ENCODE results near the gene P4HTM. TPM values are rescaled to one million over a fixed set of nuclear protein-coding genes. Genes with fewer than 3 reads are reported as not detected.
A peak's percentile ranks its signal among the peaks of the same experiment; 100 is the strongest.

Gene P4HTM
- polyA plus RNA-seq, 3 donors, result 14.9 to 40.0 (median 18.1) TPM

DNA sequence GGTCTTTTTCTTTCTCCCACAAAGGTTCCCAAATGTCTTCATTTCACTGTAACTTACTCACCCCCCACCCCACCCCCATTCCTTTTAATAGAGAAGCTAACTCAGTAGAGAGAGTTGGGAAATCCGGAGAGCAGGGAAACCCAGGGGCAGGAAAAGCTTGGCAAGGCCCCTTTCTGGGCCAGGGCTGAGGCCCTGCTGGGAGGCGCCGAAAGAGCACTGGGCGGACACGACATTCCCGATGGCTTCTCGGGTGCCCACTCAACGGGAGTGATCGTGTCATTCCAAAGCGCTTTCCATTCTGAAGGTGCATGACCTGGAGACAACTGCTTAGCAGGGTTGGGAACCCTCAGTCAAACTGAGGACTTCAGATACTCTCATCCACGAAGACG, 29.9 kb downstream of the P4HTM start:
- Mint-ChIP-seq H3K36me3 (peaks cover 32 to 35% of the 10 kb centered on the region in 2 donors), H3K9me3 (no peaks in the 10 kb centered on the region), H3K27ac (peak overlapping the region; percentile 96 to 99 (median 98)), H3K27me3 (ENCODE audit: low read depth in 3 of 3) (peaks cover 0 to 2% (median 0%) of the 10 kb centered on the region in 3 donors), H3K4me3 (peak overlapping the region; percentile 90 to 92), H3K4me1 (peaks cover 32% of the 10 kb centered on the region)
- 19% methylated on average over 10 of the region's 12 CpGs for WGBS (ENCODE audit: insufficient coverage)
- H3K9ac ChIP-seq (ENCODE audit: insufficient read depth, low read length, poor library complexity, severe bottlenecking), result peak overlapping the region; percentile 98
- DNase-seq, result peak in 2 of 3 donors; percentile 29 to 70
- TF ChIP-seq, protein P1, sequence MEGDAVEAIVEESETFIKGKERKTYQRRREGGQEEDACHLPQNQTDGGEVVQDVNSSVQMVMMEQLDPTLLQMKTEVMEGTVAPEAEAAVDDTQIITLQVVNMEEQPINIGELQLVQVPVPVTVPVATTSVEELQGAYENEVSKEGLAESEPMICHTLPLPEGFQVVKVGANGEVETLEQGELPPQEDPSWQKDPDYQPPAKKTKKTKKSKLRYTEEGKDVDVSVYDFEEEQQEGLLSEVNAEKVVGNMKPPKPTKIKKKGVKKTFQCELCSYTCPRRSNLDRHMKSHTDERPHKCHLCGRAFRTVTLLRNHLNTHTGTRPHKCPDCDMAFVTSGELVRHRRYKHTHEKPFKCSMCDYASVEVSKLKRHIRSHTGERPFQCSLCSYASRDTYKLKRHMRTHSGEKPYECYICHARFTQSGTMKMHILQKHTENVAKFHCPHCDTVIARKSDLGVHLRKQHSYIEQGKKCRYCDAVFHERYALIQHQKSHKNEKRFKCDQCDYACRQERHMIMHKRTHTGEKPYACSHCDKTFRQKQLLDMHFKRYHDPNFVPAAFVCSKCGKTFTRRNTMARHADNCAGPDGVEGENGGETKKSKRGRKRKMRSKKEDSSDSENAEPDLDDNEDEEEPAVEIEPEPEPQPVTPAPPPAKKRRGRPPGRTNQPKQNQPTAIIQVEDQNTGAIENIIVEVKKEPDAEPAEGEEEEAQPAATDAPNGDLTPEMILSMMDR (IDR thresholded peaks at IDR 0.05), result no peak
- H3K27ac ChIP-seq (ENCODE audit: low read depth in 1 of 2, low read length in 2 of 2), result peak overlapping the region; percentile 98
- H4K20me1 ChIP-seq (ENCODE audit: insufficient read depth, low read length), result peaks cover 9% of the 10 kb centered on the region
- no peak overlapping the region for H2AFZ ChIP-seq (ENCODE audit: insufficient read depth, low read depth, low read length, poor library complexity, severe bottlenecking)
- peaks cover 41 to 50% of the 10 kb centered on the region in 2 donors for H3K4me1 ChIP-seq (ENCODE audit: control insufficient read depth in 1 of 2, insufficient read depth in 2 of 2, low read length in 2 of 2)
- peaks cover 62% of the 10 kb centered on the region for H3K79me2 ChIP-seq (ENCODE audit: insufficient read depth, low read length)
- H3K4me2 ChIP-seq (replicated peaks; ENCODE audit: extremely low read depth, low read length, poor library complexity, severe bottlenecking), result peak overlapping the region; percentile 94
- intact Hi-C loops (cut with micrococcal nuclease), result loop anchor here (1.0 to 5.0 kb wide), 3 partner anchors 12 to 72 kb away; partner anchors contain the start of gene QRICH1 (in 2 of the 2)
- H3K27me3 ChIP-seq (ENCODE audit: control insufficient read depth in 2 of 2, insufficient read depth in 2 of 2, low read length in 2 of 2), result no peaks in the 10 kb centered on the region
- H3K4me3 ChIP-seq (replicated peaks in 1 of 3; ENCODE audit: low read depth in 2 of 3, low read length in 3 of 3), result peak overlapping the region; percentile 71 to 90 (median 84)
- H3K36me3 ChIP-seq (replicated peaks in 1 of 2; ENCODE audit: control insufficient read depth in 1 of 2, insufficient read depth in 2 of 2, low read length in 2 of 2), result peaks cover 28 to 39% of the 10 kb centered on the region in 2 donors
- H3K9me3 ChIP-seq (replicated peaks in 1 of 2; ENCODE audit: control insufficient read depth in 1 of 2, insufficient read depth in 1 of 2, low read length in 2 of 2), result no peaks in the 10 kb centered on the region

DNA sequence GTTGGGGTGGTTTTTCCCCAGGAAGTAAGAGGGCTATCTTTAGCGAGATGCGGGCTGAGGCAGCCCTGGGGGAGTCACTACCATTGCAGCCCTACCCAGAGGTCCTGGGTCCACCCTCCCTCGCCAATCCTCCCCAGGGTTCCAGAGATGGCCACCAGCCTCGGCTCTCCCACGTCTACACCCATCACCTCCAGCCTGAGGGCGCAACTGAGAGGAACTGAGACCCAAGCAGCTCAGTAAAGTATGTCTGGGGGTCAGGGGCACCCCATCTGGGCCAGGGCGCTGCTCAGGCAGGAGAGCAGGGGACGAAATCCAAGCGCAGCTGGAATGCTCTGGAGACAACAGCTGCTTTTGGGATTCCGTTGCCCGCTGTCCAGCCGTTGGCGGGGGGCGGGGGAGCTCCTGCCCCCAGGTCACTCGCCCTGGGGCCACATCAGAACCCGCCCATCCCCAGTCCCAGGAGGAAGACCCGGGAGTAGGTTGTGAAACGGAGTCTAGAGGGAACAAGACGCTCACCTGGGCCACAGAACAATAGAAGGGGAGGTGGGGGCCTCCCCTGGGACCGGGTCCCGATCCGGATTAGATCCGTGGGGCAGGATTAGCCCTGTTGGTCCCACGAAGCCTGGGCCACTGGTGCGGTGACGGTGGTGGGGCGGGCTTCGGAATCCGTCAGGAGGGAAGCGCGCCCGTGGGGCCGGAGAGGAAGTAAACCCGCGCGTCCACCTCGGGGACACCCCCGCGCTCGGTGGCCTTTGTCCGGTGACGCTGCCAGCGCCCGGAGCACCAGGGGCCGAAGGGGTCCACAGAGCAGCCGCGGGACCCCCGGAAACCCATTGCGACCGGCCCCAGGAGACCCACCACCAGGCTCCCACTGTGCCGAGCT, 30.5 kb downstream of the P4HTM start:
- H2AFZ ChIP-seq (ENCODE audit: insufficient read depth, low read depth, low read length, poor library complexity, severe bottlenecking), result peak overlapping the region; percentile 16
- intact Hi-C loops (cut with micrococcal nuclease), result loop anchor here (1.0 to 5.0 kb wide), 4 partner anchors 9 to 72 kb away; partner anchors contain the start of genes QRICH1 (in 2 of the 2) and IMPDH2 (in 1 of the 2)
- H3K9ac ChIP-seq (ENCODE audit: insufficient read depth, low read length, poor library complexity, severe bottlenecking), result peak overlapping the region; percentile 98
- Mint-ChIP-seq H3K4me3 (peak overlapping the region; percentile 90 to 92), H3K27me3 (ENCODE audit: low read depth in 3 of 3) (peaks cover 0 to 2% (median 0%) of the 10 kb centered on the region in 3 donors), H3K27ac (peak overlapping the region; percentile 96 to 99 (median 98)), H3K4me1 (peaks cover 32% of the 10 kb centered on the region), H3K36me3 (peaks cover 32 to 35% of the 10 kb centered on the region in 2 donors), H3K9me3 (no peaks in the 10 kb centered on the region)
- H3K36me3 ChIP-seq (replicated peaks in 1 of 2; ENCODE audit: control insufficient read depth in 1 of 2, insufficient read depth in 2 of 2, low read length in 2 of 2), result peaks cover 28 to 39% of the 10 kb centered on the region in 2 donors
- no peaks in the 10 kb centered on the region for H3K9me3 ChIP-seq (replicated peaks in 1 of 2; ENCODE audit: control insufficient read depth in 1 of 2, insufficient read depth in 1 of 2, low read length in 2 of 2)
- peaks cover 62% of the 10 kb centered on the region for H3K79me2 ChIP-seq (ENCODE audit: insufficient read depth, low read length)
- H3K4me2 ChIP-seq (replicated peaks; ENCODE audit: extremely low read depth, low read length, poor library complexity, severe bottlenecking), result peak overlapping the region; percentile 94
- H3K27me3 ChIP-seq (ENCODE audit: control insufficient read depth in 2 of 2, insufficient read depth in 2 of 2, low read length in 2 of 2), result no peaks in the 10 kb centered on the region
- TF ChIP-seq, protein P1 (IDR thresholded peaks at IDR 0.05), result no peak
- peak overlapping the region; percentile 71 to 90 (median 84) for H3K4me3 ChIP-seq (replicated peaks in 1 of 3; ENCODE audit: low read depth in 2 of 3, low read length in 3 of 3)
- H3K4me1 ChIP-seq (ENCODE audit: control insufficient read depth in 1 of 2, insufficient read depth in 2 of 2, low read length in 2 of 2), result peaks cover 41 to 50% of the 10 kb centered on the region in 2 donors
- H3K27ac ChIP-seq (ENCODE audit: low read depth in 1 of 2, low read length in 2 of 2), result peak overlapping the region; percentile 98
- under 1% methylated on average over 39 of the region's 51 CpGs for whole genome bisulfite sequencing (ENCODE audit: insufficient coverage)
- peak; percentile 68 to 83 (median 76) for DNase-seq
- H4K20me1 ChIP-seq (ENCODE audit: insufficient read depth, low read length), result peaks cover 7% of the 10 kb centered on the region
